ENCODE results near the gene NRDC.

NRDC gene

DNA sequence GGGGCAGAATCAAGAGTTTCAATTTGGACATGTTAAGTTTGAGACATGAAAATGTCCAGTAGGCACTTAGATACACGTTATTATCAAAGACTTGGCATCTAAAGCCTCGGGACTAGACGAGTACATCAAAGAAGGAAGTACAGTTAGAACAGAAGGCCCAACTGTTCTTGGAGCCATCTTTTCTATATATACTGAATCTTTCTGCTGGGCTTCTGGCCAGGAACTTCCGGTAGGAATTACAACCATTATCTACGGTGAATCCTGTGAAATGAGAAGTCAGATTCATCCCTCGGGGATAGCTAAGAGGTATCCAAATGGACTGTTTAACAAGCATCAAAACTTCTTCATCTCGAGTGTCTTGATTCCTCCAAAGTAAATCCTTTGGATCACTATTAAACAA, 34.4 kb upstream of the NRDC start:
- Histone ChIP-seq H3K27me3 (ENCODE audit: insufficient read depth, low read length) (no peaks in the 10 kb centered on the region), H3K79me2 (ENCODE audit: control insufficient read depth, insufficient read depth, low read length, unreplicated experiment) (no peaks in the 10 kb centered on the region), H3K27ac (ENCODE audit: low read depth, low read length) (no peak overlapping the region), H3K4me1 (ENCODE audit: control insufficient read depth, insufficient read depth, low read length, unreplicated experiment) (peaks cover 11% of the 10 kb centered on the region), H3K36me3 (ENCODE audit: insufficient read depth, low read length) (no peaks in the 10 kb centered on the region), H3K4me3 (ENCODE audit: low read depth, low read length) (no peak overlapping the region), H2AFZ (ENCODE audit: low read length, unreplicated experiment) (no peak overlapping the region)

DNA sequence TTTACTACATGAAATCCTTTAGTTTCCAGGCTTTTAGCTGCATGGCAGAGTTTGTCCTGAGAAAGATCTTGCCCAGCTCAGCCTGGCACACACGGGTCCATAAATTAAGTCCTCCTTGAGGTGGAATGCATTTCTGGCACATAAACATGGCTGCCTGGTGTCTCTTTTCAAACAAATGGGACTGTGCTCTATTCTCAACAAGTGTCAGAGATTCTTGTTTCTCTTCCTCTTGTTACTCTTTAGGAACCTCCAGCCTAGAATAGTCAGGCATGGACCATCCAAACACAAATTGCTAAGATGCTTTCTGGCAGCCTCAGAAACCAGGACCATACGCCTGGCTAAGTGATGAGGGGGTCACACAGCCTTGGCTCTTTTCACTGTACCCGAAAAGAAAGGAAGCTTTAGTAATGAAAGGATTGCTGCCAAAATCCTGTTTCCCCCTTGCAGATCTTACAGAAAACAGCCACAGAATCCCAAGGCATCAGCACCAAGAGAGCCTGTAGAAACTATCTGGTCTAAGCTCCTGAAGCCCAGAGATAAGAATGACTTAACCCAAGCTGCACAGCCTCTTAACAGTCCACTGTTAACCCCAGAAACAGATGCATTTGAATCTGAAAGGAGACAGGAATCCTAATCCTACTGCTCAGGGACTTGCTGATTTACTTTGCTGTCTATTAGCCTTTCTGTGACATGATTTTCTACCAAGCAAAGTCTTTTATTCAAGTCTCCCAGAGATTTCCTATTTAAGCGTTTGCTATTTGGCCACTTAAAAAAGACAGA, 31.9 kb upstream of the NRDC start:
- Histone ChIP-seq H3K4me3 (ENCODE audit: low read depth, low read length) (no peak overlapping the region), H3K27ac (ENCODE audit: low read depth, low read length) (no peak overlapping the region), H3K36me3 (ENCODE audit: insufficient read depth, low read length) (no peaks in the 10 kb centered on the region), H2AFZ (ENCODE audit: low read length, unreplicated experiment) (no peak overlapping the region), H3K4me1 (ENCODE audit: control insufficient read depth, insufficient read depth, low read length, unreplicated experiment) (peaks cover 6% of the 10 kb centered on the region), H3K27me3 (ENCODE audit: insufficient read depth, low read length) (no peaks in the 10 kb centered on the region), H3K79me2 (ENCODE audit: control insufficient read depth, insufficient read depth, low read length, unreplicated experiment) (no peaks in the 10 kb centered on the region)

DNA sequence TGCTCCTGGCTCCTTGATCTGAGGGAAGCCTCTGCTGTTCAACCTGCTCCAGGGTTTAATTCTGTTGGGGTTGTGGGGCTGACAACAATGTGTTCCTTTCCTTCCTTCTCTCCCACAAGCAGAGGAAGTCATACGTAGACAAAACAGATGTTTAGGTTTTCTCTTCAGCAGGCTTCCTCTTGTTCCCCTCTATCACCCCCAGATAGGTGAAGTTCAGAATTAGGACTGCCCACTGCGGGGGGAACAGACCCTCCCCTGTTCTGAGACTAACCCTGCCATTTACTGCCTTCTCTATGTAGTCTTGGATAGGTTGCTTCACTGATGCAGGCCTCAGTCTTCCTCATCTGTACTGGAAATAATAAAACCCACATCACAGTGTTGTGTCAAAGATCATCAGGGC, 30.0 kb upstream of the NRDC start:
- no peak overlapping the region for H2AFZ ChIP-seq (ENCODE audit: low read length, unreplicated experiment)
- H3K27ac ChIP-seq (ENCODE audit: low read depth, low read length) = no peak overlapping the region
- H3K36me3 ChIP-seq (ENCODE audit: insufficient read depth, low read length) = no peaks in the 10 kb centered on the region
- H3K79me2 ChIP-seq (ENCODE audit: control insufficient read depth, insufficient read depth, low read length, unreplicated experiment) = no peaks in the 10 kb centered on the region
- H3K4me1 ChIP-seq (ENCODE audit: control insufficient read depth, insufficient read depth, low read length, unreplicated experiment) = peaks cover 6% of the 10 kb centered on the region
- H3K4me3 ChIP-seq (ENCODE audit: low read depth, low read length) = no peak overlapping the region
- no peaks in the 10 kb centered on the region for H3K27me3 ChIP-seq (ENCODE audit: insufficient read depth, low read length)

DNA sequence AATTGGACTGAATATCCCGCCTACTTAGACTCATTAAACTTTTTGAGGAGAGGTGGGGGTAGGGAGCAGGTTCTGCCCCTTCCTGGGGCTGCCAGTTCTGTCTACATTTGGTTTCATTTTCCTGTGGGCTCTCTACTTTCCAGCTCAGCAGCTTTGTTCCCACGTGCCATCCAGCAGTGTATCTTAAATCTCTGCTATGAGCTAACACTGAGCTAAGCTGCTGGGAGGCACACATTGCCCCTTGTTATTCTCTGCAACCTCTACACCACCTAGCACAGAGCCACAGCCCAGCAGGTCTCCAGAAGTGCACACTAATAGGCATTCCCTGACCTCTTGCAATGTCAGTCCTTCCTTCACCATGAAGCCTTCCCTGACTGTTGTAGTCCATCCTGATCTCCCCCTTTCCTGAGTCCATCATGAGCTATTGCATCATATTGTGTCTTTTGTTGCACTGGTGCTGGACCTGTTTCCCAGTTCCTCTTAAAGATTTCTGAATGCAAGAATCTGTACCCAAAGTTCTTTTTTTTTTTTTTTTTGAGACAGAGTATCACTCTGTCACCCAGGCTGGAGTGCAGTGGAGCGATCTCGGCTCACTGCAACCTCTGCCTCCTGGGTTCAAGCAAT, 28.7 kb upstream of the NRDC start:
- no peaks in the 10 kb centered on the region for H3K27me3 ChIP-seq (ENCODE audit: insufficient read depth, low read length)
- peaks cover 6% of the 10 kb centered on the region for H3K4me1 ChIP-seq (ENCODE audit: control insufficient read depth, insufficient read depth, low read length, unreplicated experiment)
- H3K79me2 ChIP-seq (ENCODE audit: control insufficient read depth, insufficient read depth, low read length, unreplicated experiment) = no peaks in the 10 kb centered on the region
- no peak overlapping the region for H3K27ac ChIP-seq (ENCODE audit: low read depth, low read length)
- H3K36me3 ChIP-seq (ENCODE audit: insufficient read depth, low read length) = no peaks in the 10 kb centered on the region
- no peak overlapping the region for H2AFZ ChIP-seq (ENCODE audit: low read length, unreplicated experiment)
- no peak overlapping the region for H3K4me3 ChIP-seq (ENCODE audit: low read depth, low read length)

DNA sequence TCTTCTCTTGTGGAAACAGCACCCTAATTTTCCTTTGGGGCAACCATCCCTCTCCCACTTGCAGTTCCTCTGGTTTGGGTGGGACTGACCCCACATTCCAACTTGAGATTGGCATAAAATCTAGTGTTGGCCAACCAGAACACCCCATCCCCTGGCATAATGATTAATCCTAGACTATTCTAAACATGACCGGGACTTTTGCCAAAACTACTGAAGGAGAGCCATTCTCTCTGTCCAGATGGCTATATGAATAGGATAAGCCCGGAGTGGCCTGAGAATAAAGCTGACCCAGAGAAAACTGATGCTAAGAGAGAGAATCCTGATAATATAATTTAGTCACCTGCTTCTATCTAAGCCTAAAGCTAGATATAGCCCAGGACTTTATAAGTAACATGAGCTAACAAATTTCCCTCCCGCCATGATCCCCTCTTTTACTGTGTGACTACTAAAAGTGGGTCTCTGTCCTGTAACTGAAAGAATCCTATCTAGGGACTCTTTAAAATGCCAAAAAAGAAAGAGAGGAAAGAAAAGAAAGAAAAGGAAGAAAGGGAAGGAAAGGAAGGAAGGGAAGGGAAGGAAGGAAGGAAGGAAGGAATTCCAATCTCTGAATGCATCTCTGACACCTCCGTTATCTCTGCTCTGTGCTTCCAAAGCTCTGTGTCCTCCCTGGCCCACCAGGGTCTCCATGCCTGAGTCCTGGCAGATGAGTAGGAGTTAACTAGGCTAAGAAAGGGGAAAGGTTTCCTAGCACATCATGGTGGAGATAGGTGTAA, 28.0 kb upstream of the NRDC start:
- Histone ChIP-seq H3K27ac (ENCODE audit: low read depth, low read length) (no peak overlapping the region), H3K4me1 (ENCODE audit: control insufficient read depth, insufficient read depth, low read length, unreplicated experiment) (peaks cover 6% of the 10 kb centered on the region), H3K36me3 (ENCODE audit: insufficient read depth, low read length) (no peaks in the 10 kb centered on the region), H3K79me2 (ENCODE audit: control insufficient read depth, insufficient read depth, low read length, unreplicated experiment) (no peaks in the 10 kb centered on the region), H3K27me3 (ENCODE audit: insufficient read depth, low read length) (no peaks in the 10 kb centered on the region), H3K4me3 (ENCODE audit: low read depth, low read length) (no peak overlapping the region), H2AFZ (ENCODE audit: low read length, unreplicated experiment) (no peak overlapping the region)

DNA sequence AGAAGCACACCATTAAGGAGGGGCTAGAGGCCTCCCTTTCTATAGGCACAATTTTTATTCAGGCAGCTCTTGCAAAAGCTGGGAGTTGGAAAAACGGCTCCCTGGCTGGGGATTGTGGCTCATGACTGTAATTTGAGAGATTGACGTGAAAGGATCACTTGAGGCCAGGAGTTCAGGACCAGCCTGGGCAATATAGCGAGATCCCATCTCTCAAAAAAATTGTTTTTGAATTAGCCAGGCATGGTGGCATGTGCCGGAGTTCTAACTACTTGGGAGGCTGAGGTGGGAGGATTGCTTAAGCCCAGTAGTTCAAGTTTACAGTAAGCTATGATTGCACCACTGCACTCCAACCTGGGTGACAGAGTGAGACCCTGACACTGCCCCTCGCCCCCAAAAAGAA, 23.9 kb upstream of the NRDC start:
- Histone ChIP-seq H3K27me3 (ENCODE audit: insufficient read depth, low read length) (no peaks in the 10 kb centered on the region), H3K4me1 (ENCODE audit: control insufficient read depth, insufficient read depth, low read length, unreplicated experiment) (peaks cover 26% of the 10 kb centered on the region), H3K79me2 (ENCODE audit: control insufficient read depth, insufficient read depth, low read length, unreplicated experiment) (no peaks in the 10 kb centered on the region), H3K36me3 (ENCODE audit: insufficient read depth, low read length) (no peaks in the 10 kb centered on the region), H3K4me3 (ENCODE audit: low read depth, low read length) (no peak overlapping the region), H2AFZ (ENCODE audit: low read length, unreplicated experiment) (no peak overlapping the region), H3K27ac (ENCODE audit: low read depth, low read length) (no peak overlapping the region)

DNA sequence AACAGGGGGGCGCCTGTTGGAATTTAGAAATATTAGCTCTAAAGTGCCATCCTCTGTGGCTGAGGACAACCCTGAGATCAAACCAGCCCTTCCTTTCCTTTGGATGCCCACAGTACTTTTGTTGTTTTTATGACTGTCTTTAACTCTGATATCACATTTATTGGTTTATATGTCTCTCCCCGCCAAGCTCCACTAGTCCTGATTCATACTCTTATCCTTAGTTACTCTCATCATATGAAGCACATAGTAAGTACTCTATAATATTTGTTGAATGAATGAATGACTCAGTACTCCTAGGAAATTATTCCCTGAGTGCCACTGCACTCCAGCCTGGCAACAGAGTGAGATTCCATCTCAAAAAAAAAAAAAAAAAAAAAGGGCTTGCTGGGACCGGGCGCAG, 22.6 kb upstream of the NRDC start:
- no peak overlapping the region for H3K4me3 ChIP-seq (ENCODE audit: low read depth, low read length)
- H3K4me1 ChIP-seq (ENCODE audit: control insufficient read depth, insufficient read depth, low read length, unreplicated experiment) = peaks cover 33% of the 10 kb centered on the region
- no peaks in the 10 kb centered on the region for H3K27me3 ChIP-seq (ENCODE audit: insufficient read depth, low read length)
- no peaks in the 10 kb centered on the region for H3K79me2 ChIP-seq (ENCODE audit: control insufficient read depth, insufficient read depth, low read length, unreplicated experiment)
- H3K27ac ChIP-seq (ENCODE audit: low read depth, low read length) = no peak overlapping the region
- no peaks in the 10 kb centered on the region for H3K36me3 ChIP-seq (ENCODE audit: insufficient read depth, low read length)
- no peak overlapping the region for H2AFZ ChIP-seq (ENCODE audit: low read length, unreplicated experiment)

DNA sequence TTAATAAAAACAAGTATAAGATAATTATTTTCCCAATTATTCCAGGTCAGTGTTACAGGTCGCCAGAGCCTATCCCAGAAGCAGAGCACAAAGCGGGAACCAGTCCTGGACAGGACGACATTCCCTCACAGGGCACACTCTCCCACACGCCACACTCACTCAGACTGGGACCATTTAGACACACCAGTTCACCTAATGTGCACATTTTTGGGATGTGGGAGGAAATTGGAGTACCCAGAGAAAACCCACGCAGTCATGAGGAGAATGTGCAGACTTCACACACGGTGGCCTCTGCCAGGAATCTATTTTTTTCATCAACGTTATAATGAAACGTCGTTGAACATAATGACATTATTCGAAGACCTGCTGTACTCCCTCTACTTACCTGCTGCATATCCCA, 20.5 kb upstream of the NRDC start:
- H3K79me2 ChIP-seq (ENCODE audit: control insufficient read depth, insufficient read depth, low read length, unreplicated experiment) = no peaks in the 10 kb centered on the region
- peak overlapping the region; percentile 98; the same call in 1 of the 2 replicates for H3K27ac ChIP-seq (ENCODE audit: low read depth, low read length)
- no peaks in the 10 kb centered on the region for H3K27me3 ChIP-seq (ENCODE audit: insufficient read depth, low read length)
- no peak overlapping the region for H2AFZ ChIP-seq (ENCODE audit: low read length, unreplicated experiment)
- no peaks in the 10 kb centered on the region for H3K36me3 ChIP-seq (ENCODE audit: insufficient read depth, low read length)
- peaks cover 31% of the 10 kb centered on the region for H3K4me1 ChIP-seq (ENCODE audit: control insufficient read depth, insufficient read depth, low read length, unreplicated experiment)
- H3K4me3 ChIP-seq (ENCODE audit: low read depth, low read length) = no peak overlapping the region

DNA sequence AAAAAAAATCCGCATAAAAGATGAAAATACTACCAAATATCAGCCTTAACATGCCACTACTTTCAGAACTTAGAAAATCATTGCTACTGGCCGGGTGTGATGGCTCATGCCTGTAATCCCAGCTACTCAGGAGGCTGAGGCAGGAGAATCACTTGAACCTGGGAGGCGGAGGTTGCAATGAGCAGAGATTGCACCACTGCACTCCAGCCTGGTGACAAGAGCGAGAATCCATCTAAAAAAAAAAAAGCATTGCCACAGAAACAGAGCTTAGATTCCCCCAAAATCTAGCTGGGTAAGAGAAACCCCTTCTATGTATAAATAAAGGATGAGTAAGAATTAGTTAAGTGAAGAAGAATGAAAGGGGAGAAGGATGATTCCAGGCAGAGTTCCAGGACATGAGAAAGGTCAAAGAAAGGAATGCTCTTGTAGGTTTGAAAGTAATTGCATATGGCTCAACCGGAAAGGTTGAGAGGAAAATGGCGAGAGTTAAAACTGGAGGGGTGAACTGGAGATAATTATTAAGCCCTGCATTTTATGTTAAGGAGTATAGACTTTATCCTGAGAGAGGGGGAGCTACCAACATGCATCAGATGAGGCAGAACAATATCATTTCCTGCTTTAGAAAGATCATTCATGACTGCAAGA, 19.7 kb upstream of the NRDC start:
- H3K27ac ChIP-seq (ENCODE audit: low read depth, low read length) = peak overlapping the region; percentile 98
- H3K79me2 ChIP-seq (ENCODE audit: control insufficient read depth, insufficient read depth, low read length, unreplicated experiment) = no peaks in the 10 kb centered on the region
- no peaks in the 10 kb centered on the region for H3K36me3 ChIP-seq (ENCODE audit: insufficient read depth, low read length)
- no peaks in the 10 kb centered on the region for H3K27me3 ChIP-seq (ENCODE audit: insufficient read depth, low read length)
- peaks cover 31% of the 10 kb centered on the region for H3K4me1 ChIP-seq (ENCODE audit: control insufficient read depth, insufficient read depth, low read length, unreplicated experiment)
- H2AFZ ChIP-seq (ENCODE audit: low read length, unreplicated experiment) = peak overlapping the region; percentile 49
- H3K4me3 ChIP-seq (ENCODE audit: low read depth, low read length) = peak overlapping the region; percentile 56

DNA sequence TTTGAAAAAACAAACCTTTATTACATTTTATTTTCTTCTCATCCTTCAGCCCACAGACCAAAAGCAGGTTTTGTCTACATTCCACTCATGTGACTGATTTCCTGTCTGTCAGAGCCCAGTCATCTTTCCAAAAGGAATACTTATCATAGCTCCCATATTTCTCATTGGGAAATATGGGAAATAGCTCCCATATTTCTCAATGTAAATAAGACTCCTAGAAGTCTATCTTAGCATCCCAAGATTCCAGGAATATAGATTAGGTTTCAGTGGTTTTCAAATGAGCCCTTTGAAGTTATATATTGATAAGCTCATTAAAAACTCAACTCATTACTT, 19.1 kb upstream of the NRDC start:
- peak overlapping the region; percentile 56 for H3K4me3 ChIP-seq (ENCODE audit: low read depth, low read length)
- peak overlapping the region; percentile 98 for H3K27ac ChIP-seq (ENCODE audit: low read depth, low read length)

More for the DNA sequence above, 19.1 kb upstream of the NRDC start:
- no peaks in the 10 kb centered on the region for H3K27me3 ChIP-seq (ENCODE audit: insufficient read depth, low read length)
- H3K79me2 ChIP-seq (ENCODE audit: control insufficient read depth, insufficient read depth, low read length, unreplicated experiment) = no peaks in the 10 kb centered on the region
- peak overlapping the region; percentile 66 for H2AFZ ChIP-seq (ENCODE audit: low read length, unreplicated experiment)
- H3K4me1 ChIP-seq (ENCODE audit: control insufficient read depth, insufficient read depth, low read length, unreplicated experiment) = peaks cover 31% of the 10 kb centered on the region
- H3K36me3 ChIP-seq (ENCODE audit: insufficient read depth, low read length) = no peaks in the 10 kb centered on the region
